IPS-20b (cell line): Measurements from ENCODE around the gene GALNT13.
"Not testable (repeated sequence)": the region's sequence is repeated elsewhere in the genome, so short reads cannot be mapped to it uniquely, and the experiment has no call there.

Source experiments
- H3K27ac ChIP-seq: one replicate; pipeline ENCODE4 v1.5.1; 2013; ENCODE audit warnings: low read length
- H3K27me3 ChIP-seq: 2 replicates; pipeline ENCODE4 v1.6.1; 2013; ENCODE audit warnings: mild to moderate bottlenecking, low read length, inconsistent platforms; ENCODE audit not compliant: insufficient read depth
- H3K36me3 ChIP-seq: 2 replicates; pipeline ENCODE4 v1.6.1; 2013; ENCODE audit warnings: low read depth, mild to moderate bottlenecking, inconsistent platforms, low read length, moderate library complexity; ENCODE audit not compliant: insufficient read depth
- H3K4me1 ChIP-seq: 2 replicates; pipeline ENCODE4 v1.6.1; 2013; ENCODE audit warnings: mild to moderate bottlenecking, control low read depth, inconsistent platforms, low read length, moderate library complexity; ENCODE audit not compliant: insufficient read depth
- H3K4me3 ChIP-seq: 2 replicates; pipeline ENCODE4 v1.5.1; 2013; ENCODE audit warnings: mild to moderate bottlenecking, low read length, inconsistent platforms
- H3K9ac ChIP-seq: 2 replicates; pipeline ENCODE4 v1.6.1; 2013; ENCODE audit warnings: low read depth, mild to moderate bottlenecking, inconsistent platforms, low read length, moderate library complexity
- H3K9me3 ChIP-seq: 2 replicates; pipeline ENCODE4 v1.6.1; 2013; ENCODE audit warnings: mild to moderate bottlenecking, low read depth, low read length, inconsistent platforms; ENCODE audit not compliant: insufficient read depth

GALNT13 gene

GRCh38 chr2:154462634-154463033, 590.9 kb downstream of the GALNT13 start:
- H3K9ac ChIP-seq, result no peak overlapping the region
- no peaks in the 10 kb centered on the region for H3K27me3 ChIP-seq
- no peaks in the 10 kb centered on the region for H3K36me3 ChIP-seq
- H3K4me1 ChIP-seq, result no peaks in the 10 kb centered on the region
- H3K9me3 ChIP-seq, result no peaks in the 10 kb centered on the region
- no peak overlapping the region for H3K27ac ChIP-seq
- no peak overlapping the region for H3K4me3 ChIP-seq

DNA sequence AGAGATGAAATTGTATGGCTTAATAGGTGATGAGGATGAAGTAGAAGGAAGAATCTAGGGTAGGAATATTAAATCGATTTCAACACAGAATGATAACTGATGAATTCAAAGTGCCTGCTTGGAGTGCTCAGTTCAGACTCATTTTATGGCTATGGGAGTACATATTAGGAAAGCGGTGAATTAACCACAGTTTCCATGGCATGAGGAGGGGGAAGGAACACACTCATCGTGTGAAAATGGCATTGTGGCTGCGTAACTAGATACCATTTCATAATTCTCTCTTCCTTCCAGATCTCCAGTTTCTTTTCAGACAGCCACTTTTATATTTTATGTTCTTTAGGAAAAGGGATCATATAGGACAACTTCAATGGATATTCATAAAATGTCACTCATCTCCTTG, 594.5 kb downstream of the GALNT13 start:
- H3K9ac ChIP-seq, result no peak overlapping the region
- no peak overlapping the region for H3K4me3 ChIP-seq
- no peaks in the 10 kb centered on the region for H3K4me1 ChIP-seq
- H3K9me3 ChIP-seq, result no peaks in the 10 kb centered on the region
- H3K27me3 ChIP-seq, result no peaks in the 10 kb centered on the region
- H3K27ac ChIP-seq, result no peak overlapping the region
- no peaks in the 10 kb centered on the region for H3K36me3 ChIP-seq

DNA sequence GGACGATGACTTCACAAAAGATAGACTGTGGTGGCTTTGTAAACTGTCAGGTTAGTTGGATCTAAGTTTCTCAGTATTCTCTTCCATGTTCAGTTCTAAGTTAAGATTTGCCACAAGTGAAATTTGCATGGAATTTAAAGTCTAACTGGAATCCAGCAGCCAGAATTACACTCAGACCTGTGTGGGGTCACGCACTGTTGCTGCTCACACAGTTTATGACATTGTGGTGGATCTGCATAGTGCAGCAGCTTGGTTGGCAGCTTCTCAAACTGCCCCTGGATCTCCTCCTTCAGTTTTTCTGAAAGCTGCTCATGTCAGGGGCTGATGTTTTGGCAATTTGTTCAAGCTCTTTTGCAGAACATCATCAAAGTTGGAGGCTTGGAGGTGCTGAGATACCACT, 598.7 kb downstream of the GALNT13 start:
- no peak overlapping the region for H3K4me3 ChIP-seq
- peaks cover 12% of the 10 kb centered on the region for H3K9me3 ChIP-seq
- H3K27ac ChIP-seq, result no peak overlapping the region
- no peaks in the 10 kb centered on the region for H3K27me3 ChIP-seq
- H3K36me3 ChIP-seq, result no peaks in the 10 kb centered on the region
- no peaks in the 10 kb centered on the region for H3K4me1 ChIP-seq
- no peak overlapping the region for H3K9ac ChIP-seq

DNA sequence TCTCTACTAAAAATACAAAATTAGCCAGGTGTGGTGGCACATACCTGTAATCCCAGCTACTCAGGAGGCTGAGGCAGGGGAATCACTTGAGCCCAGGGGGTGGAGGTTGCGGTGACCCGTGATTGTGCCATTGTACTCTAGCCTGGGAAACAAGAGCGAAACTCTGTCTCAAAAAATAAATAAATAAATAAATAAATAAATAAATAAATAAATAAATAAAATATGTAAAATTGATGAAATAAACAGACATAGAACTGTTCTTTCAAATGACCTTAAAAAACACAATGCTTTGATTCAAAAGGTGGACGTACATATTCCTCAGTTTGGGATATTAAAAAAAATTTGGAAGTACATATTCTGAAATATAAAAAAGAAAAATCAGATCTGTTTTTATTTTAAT, 599.8 kb downstream of the GALNT13 start:
- H3K36me3 ChIP-seq, H3K27me3 ChIP-seq, H3K4me3 ChIP-seq, H3K27ac ChIP-seq, H3K4me1 ChIP-seq, H3K9ac ChIP-seq: not testable (repeated sequence)
- H3K9me3 ChIP-seq, result peaks cover 12% of the 10 kb centered on the region

DNA sequence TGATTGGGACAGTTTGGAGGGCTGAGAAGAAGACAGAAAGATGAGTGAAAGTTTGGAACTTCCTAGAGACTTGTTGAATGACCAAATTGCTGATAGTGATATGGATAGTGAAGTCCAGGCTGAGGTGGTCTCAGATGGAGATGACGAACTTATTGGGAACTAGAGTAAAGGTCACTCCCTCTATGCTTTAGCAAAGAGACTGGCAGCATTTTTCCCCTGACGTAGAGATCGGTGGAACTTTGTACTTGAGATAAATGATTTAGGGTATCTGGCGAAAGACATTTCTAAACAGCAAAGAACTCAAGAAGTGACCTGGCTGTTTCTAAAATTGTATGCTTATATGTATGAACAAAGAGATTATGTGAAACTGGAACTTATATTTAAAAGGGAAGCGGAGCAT, 605.6 kb downstream of the GALNT13 start:
- Histone ChIP-seq H3K36me3 (no peaks in the 10 kb centered on the region), H3K4me3 (no peak overlapping the region), H3K4me1 (peaks cover 7% of the 10 kb centered on the region; the same call in 1 of the 2 replicates), H3K27ac (no peak overlapping the region), H3K9me3 (peaks cover 12% of the 10 kb centered on the region), H3K27me3 (no peaks in the 10 kb centered on the region), H3K9ac (no peak overlapping the region)

DNA sequence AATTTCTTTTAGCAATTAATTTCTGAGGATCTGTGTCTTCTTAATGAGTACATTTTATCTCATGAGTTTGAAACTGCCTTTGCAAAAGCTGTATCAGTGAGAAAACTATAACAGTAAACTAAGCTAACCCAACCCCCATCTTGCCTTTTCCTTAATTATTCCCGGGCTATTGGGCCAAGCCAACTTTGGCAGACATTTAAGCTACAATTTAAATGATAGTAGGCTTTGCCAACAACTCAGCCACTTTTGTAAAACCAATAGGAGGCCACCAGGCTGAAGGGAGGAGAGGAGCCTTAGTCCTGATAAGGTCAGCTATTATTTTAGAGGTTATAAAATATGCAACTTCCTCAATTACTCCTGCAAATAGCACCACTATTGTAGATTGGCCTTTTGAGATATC, 608.8 kb downstream of the GALNT13 start:
- peaks cover 15% of the 10 kb centered on the region; the same call in 1 of the 2 replicates for H3K4me1 ChIP-seq
- H3K27me3 ChIP-seq, result no peaks in the 10 kb centered on the region
- no peaks in the 10 kb centered on the region for H3K36me3 ChIP-seq
- H3K9ac ChIP-seq, result no peak overlapping the region
- no peaks in the 10 kb centered on the region for H3K9me3 ChIP-seq
- no peak overlapping the region for H3K4me3 ChIP-seq
- H3K27ac ChIP-seq, result no peak overlapping the region

GRCh38 chr2:154481336-154481735, 609.6 kb downstream of the GALNT13 start:
- Histone ChIP-seq H3K36me3 (no peaks in the 10 kb centered on the region), H3K27me3 (no peaks in the 10 kb centered on the region), H3K27ac (no peak overlapping the region), H3K4me1 (peaks cover 15% of the 10 kb centered on the region; the same call in 1 of the 2 replicates), H3K9ac (no peak overlapping the region; the same call in 1 of the 2 replicates), H3K4me3 (no peak overlapping the region), H3K9me3 (no peaks in the 10 kb centered on the region)

DNA sequence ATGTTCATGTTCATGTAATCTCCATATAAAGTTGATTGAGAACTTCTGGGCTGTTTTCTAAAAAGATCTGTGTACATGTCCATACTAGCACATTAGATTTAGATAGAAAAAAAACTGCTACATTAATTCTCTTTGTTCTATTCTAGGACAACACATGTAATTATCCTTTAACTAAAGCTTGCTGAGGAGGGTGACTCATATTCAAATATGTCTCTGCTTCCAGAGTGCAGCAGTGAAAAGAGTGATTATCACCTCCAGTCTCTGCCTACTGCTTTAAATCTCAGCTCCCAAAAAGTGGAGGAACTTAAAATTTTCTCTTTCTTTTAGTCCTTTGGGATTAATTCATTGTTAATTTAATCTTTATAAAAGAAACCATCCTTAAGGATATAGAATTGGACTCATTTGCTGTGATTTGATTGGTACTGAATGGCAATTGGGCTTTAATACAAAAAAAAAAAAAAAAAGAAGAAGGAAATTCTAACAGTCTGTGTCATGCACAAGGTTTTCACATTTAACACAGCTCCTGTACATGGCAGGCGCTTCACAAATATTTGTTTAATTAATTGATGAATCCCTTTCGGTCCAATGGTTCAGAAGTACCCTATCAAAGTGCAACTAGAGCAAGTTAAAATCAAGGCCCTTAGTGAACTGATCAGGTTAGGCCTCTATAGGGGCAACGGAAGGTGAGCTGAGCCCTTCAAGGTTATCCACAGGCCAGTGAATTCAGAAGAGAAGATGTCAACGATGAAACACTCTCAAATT, 612.8 kb downstream of the GALNT13 start:
- H3K9me3 ChIP-seq, result no peaks in the 10 kb centered on the region
- no peak overlapping the region for H3K4me3 ChIP-seq
- peaks cover 15% of the 10 kb centered on the region; the same call in 1 of the 2 replicates for H3K4me1 ChIP-seq
- H3K27ac ChIP-seq, result no peak overlapping the region
- no peaks in the 10 kb centered on the region for H3K36me3 ChIP-seq
- H3K9ac ChIP-seq, result no peak overlapping the region
- H3K27me3 ChIP-seq, result no peaks in the 10 kb centered on the region

DNA sequence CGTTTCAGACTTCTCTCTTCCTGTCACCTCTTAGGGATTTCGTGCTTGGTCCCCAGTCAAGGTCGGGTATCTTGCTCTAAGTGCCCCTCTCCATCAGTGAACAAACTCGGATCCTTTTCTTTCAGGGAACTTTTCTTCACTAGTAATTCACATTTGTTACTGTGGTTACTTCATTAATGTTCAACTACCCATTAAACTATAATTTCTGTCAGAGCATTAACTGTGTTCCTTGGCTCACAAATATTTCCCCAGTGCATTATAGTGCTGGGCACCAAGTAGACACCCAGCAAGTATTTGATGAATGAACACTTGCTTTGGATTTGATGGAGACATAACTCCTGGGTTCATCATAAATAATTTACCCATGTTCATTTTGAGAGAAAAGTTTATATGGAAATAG, 617.1 kb downstream of the GALNT13 start:
- no peaks in the 10 kb centered on the region for H3K36me3 ChIP-seq
- no peak overlapping the region for H3K27ac ChIP-seq
- no peaks in the 10 kb centered on the region for H3K27me3 ChIP-seq
- H3K9me3 ChIP-seq, result no peaks in the 10 kb centered on the region
- H3K9ac ChIP-seq, result no peak overlapping the region
- peaks cover 9% of the 10 kb centered on the region; the same call in 1 of the 2 replicates for H3K4me1 ChIP-seq
- H3K4me3 ChIP-seq, result no peak overlapping the region

- no peaks in the 10 kb centered on the region for H3K9me3 ChIP-seq
- no peaks in the 10 kb centered on the region for H3K36me3 ChIP-seq
- H3K27me3 ChIP-seq, result no peaks in the 10 kb centered on the region
- H3K4me3 ChIP-seq, result no peak overlapping the region
- H3K27ac ChIP-seq, result no peak overlapping the region
- H3K4me1 ChIP-seq, result peaks cover 4% of the 10 kb centered on the region; the same call in 1 of the 2 replicates
- H3K9ac ChIP-seq, result no peak overlapping the region
Measured at GRCh38 chr2:154489266-154489858, 617.6 kb downstream of the GALNT13 start.

DNA sequence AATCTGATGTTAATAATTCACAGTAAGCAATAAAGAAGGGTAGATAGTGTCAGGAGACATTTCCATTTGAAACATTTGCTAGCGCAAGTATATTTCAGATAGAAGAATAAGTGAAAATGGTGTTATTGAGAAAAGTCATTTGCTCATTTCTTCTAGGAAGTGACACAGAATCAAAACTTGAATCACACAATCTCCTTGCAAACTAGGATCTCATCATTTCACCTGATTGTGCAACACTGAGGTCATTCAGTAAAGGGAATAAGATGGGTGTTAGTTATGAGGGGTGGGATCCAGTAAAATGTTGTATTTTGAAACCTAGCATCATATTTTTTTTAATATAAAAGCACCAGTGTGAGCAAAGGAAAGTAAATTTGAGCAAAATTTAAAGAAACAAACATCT, 618.8 kb downstream of the GALNT13 start:
- H3K27ac ChIP-seq, result no peak overlapping the region
- H3K4me3 ChIP-seq, result no peak overlapping the region
- no peak overlapping the region for H3K9ac ChIP-seq
- no peaks in the 10 kb centered on the region for H3K27me3 ChIP-seq
- H3K4me1 ChIP-seq, result no peaks in the 10 kb centered on the region
- no peaks in the 10 kb centered on the region for H3K36me3 ChIP-seq
- H3K9me3 ChIP-seq, result no peaks in the 10 kb centered on the region

GRCh38 chr2:154495455-154495868, 623.7 kb downstream of the GALNT13 start:
- H3K27ac ChIP-seq, result no peak overlapping the region
- no peaks in the 10 kb centered on the region for H3K4me1 ChIP-seq
- no peak overlapping the region for H3K9ac ChIP-seq
- H3K36me3 ChIP-seq, result no peaks in the 10 kb centered on the region
- no peaks in the 10 kb centered on the region for H3K9me3 ChIP-seq
- no peaks in the 10 kb centered on the region for H3K27me3 ChIP-seq
- H3K4me3 ChIP-seq, result no peak overlapping the region
